Endothelial cell of umbilical vein (primary cell): ENCODE results near the gene TTC24. TPM values are rescaled to one million over a fixed set of nuclear protein-coding genes. Genes with fewer than 3 reads are reported as not detected.

Source experiments
- BruUV-seq: library from RNA; stranded (reverse); fragments of 400-500 nt; replicated peaks from 2 replicates; lab custom pipeline; 2021; lab: Mats Ljungman, UMichigan
- CTCF ChIA-PET: fragments of 300-600, 350-600 bp; sonication (Branson Sonifier 250); formaldehyde crosslinking; loops from one replicate; lab custom pipeline; 2021; ENCODE audit warnings: antibody characterized with exemption, inconsistent platforms; lab: Charles Lee
- POLR2A ChIA-PET: fragments of 300-600, 350-600 bp; sonication (Branson Sonifier 250); formaldehyde crosslinking; loops from one replicate; lab custom pipeline; 2021; ENCODE audit warnings: antibody characterized with exemption, inconsistent platforms; lab: Charles Lee
- DNase-seq: peaks from one replicate; pipeline ENCODE4 v3.0.0-alpha.2; 2011; ENCODE audit warnings: low read depth, low spot score
- FAIRE-seq: peaks from 2 replicates; lab custom pipeline; 2011; peaks lifted over from hg19 to GRCh38; lab: Jason Lieb, UNC
- H2AFZ ChIP-seq: 2 replicates; pipeline ENCODE4 v1.6.0; 2012; ENCODE audit warnings: low read depth, low read length, control low read depth, inconsistent platforms
- H3K27ac ChIP-seq: 2 replicates; pipeline ENCODE4 v1.5.1; 2011; ENCODE audit warnings: low read depth, mild to moderate bottlenecking, control low read depth, low read length, moderate library complexity; ENCODE audit not compliant: insufficient read depth
- H3K27me3 ChIP-seq, 2 experiments: 2 replicates each; pipeline versions ENCODE4 v1.6.0 to v1.6.1; 2011; ENCODE audit warnings: low read length in 2 of 2, mixed read lengths in 1 of 2; ENCODE audit not compliant: control insufficient read depth in 2 of 2, insufficient read depth in 2 of 2
- H3K36me3 ChIP-seq, 2 experiments: 2 replicates in 1 of 2; 3 replicates in 1 of 2; pipeline ENCODE4 v1.5.1; 2011; ENCODE audit warnings: low read length in 2 of 2, mild to moderate bottlenecking in 1 of 2, moderate library complexity in 1 of 2; ENCODE audit not compliant: control insufficient read depth in 2 of 2, insufficient read depth in 2 of 2; ENCODE audit errors: extremely low read depth in 1 of 2
- H3K4me1 ChIP-seq: 3 replicates; pipeline ENCODE4 v1.5.1; 2011; ENCODE audit warnings: mild to moderate bottlenecking, low read length; ENCODE audit not compliant: control insufficient read depth, insufficient read depth; ENCODE audit errors: extremely low read depth
- H3K4me2 ChIP-seq: 2 replicates; pipeline ENCODE4 v1.6.1; 2011; ENCODE audit warnings: low read length, control low read depth, mixed read lengths; ENCODE audit not compliant: insufficient read depth
- H3K4me3 ChIP-seq, 3 experiments: fragments of 200-600 bp in 1 of 3; sonication (generic), shearing (Covaris generic) in 1 of 3; replicated peaks in 1 of 3; 2 replicates each; pipeline ENCODE4 v1.5.1; 2011 to 2016; ENCODE audit warnings: control low read depth in 3 of 3, low read length in 3 of 3, mild to moderate bottlenecking in 2 of 3, inconsistent platforms in 1 of 3, low read depth in 1 of 3, moderate library complexity in 1 of 3; ENCODE audit not compliant: insufficient read depth in 1 of 3
- H3K79me2 ChIP-seq: 2 replicates; pipeline ENCODE4 v1.6.0; 2012; ENCODE audit warnings: low read length, inconsistent platforms; ENCODE audit not compliant: control insufficient read depth, insufficient read depth
- H3K9ac ChIP-seq: replicated peaks from 2 replicates; pipeline ENCODE3; 2011; ENCODE audit warnings: low read length, control low read depth; ENCODE audit not compliant: insufficient read depth; ENCODE audit errors: extremely low read depth
- H3K9me1 ChIP-seq: replicated peaks from 3 replicates; pipeline ENCODE4 v1.6.0; 2011; ENCODE audit warnings: mild to moderate bottlenecking, low read length; ENCODE audit not compliant: control insufficient read depth, insufficient read depth; ENCODE audit errors: extremely low read depth
- H3K9me3 ChIP-seq: replicated peaks from 2 replicates; pipeline ENCODE4 v1.5.1; 2012; ENCODE audit warnings: low read length, inconsistent platforms; ENCODE audit not compliant: control insufficient read depth, insufficient read depth
- H4K20me1 ChIP-seq: replicated peaks from 2 replicates; pipeline ENCODE3; 2011; ENCODE audit warnings: mild to moderate bottlenecking, low read length; ENCODE audit not compliant: control insufficient read depth, insufficient read depth; ENCODE audit errors: extremely low read depth
- EZH2 ChIP-seq: IDR thresholded peaks from 2 replicates; pipeline ENCODE4 v1.6.1; 2012; ENCODE audit warnings: borderline replicate concordance, low read depth, mild to moderate bottlenecking, moderate library complexity, low read length, inconsistent platforms; ENCODE audit not compliant: severe bottlenecking
- FOS ChIP-seq: IDR thresholded peaks from 2 replicates; pipeline ENCODE4 v1.6.1; 2011; ENCODE audit warnings: mild to moderate bottlenecking, low read length, moderate library complexity, borderline replicate concordance; ENCODE audit not compliant: insufficient read depth
- GATA2 ChIP-seq: IDR thresholded peaks from 2 replicates; pipeline ENCODE4 v1.7.0; 2011; ENCODE audit warnings: low read depth, mild to moderate bottlenecking, moderate library complexity, mixed read lengths, low read length; ENCODE audit not compliant: insufficient read length, insufficient read depth
- JUN ChIP-seq: IDR thresholded peaks from 2 replicates; pipeline ENCODE4 v1.6.1; 2011; ENCODE audit warnings: borderline replicate concordance, low read depth; ENCODE audit not compliant: insufficient read length, insufficient read depth
- MYC ChIP-seq: IDR thresholded peaks from one replicate; pipeline ENCODE4 v1.6.1; 2011; ENCODE audit warnings: mild to moderate bottlenecking, low read depth, low read length
- POLR2A ChIP-seq: IDR thresholded peaks from 2 replicates; pipeline ENCODE4 v1.6.1; 2012; ENCODE audit warnings: low read depth, mild to moderate bottlenecking, control low read depth, low read length
- POLR2AphosphoS5 ChIP-seq: IDR thresholded peaks from 2 replicates; pipeline ENCODE4 v1.6.1; 2012; ENCODE audit warnings: low read depth, mild to moderate bottlenecking, control low read depth, low read length, moderate library complexity; ENCODE audit not compliant: insufficient read depth
- dilution Hi-C: fragments of 300-500 bp; cut with MboI; formaldehyde crosslinking; loops from one replicate; pipeline ENCODE4 v1.15.0; 2019; ENCODE audit warnings: low sequenced_read_pairs; ENCODE audit not compliant: extremely low pct_ligation_motif_present
- intact Hi-C: fragments of 100-400 bp; cut with micrococcal nuclease; formaldehyde crosslinking; loops from one replicate; pipeline ENCODE4 v1.10.0; 2022
- polyA plus RNA-seq, 4 experiments: library from polyadenylated mRNA; depleted of rRNA in 3 of 4; stranded (reverse) in 3 of 4; unstranded in 1 of 4; fragments of >200 nt; gene quantifications; 2 replicates each; pipeline versions ENCODE4 v1.2.1 to v1.2.3, GENCODE V29; 2011 to 2012; ENCODE audit warnings: missing spikeins in 1 of 4
- total RNA-seq: library from RNA; stranded (reverse); gene quantifications from 2 replicates; pipeline ENCODE4 v1.2.3, GENCODE V29; 2021
- TF ChIP-seq, protein P1 (sequence below): IDR thresholded peaks from 2 replicates; pipeline ENCODE4 v1.6.1; 2011; ENCODE audit not compliant: insufficient read depth, insufficient read length
- TF ChIP-seq, protein P2 (sequence below), 2 donors: IDR thresholded peaks; 1 replicate in 1 of 2; 2 replicates in 1 of 2; pipeline ENCODE4 v1.5.1; 2011; ENCODE audit warnings: low read length in 2 of 2, mild to moderate bottlenecking in 2 of 2, moderate library complexity in 2 of 2, control low read depth in 1 of 2, inconsistent platforms in 1 of 2, low read depth in 1 of 2; ENCODE audit not compliant: insufficient read depth in 1 of 2; ENCODE audit errors: extremely low read depth in 1 of 2

The TTC24 gene
- total and polyA plus RNA-seq, 2 donors (not counting 3 experiments of a cell fraction or from before 2014, with no cell fraction given) = not detected

- no peak overlapping the region for H3K27ac ChIP-seq
- H3K9ac ChIP-seq = no peak overlapping the region
- POLR2A ChIA-PET = no interaction called here
- H3K79me2 ChIP-seq = no peaks in the 10 kb centered on the region
- H3K9me3 ChIP-seq = no peaks in the 10 kb centered on the region
- no peaks in the 10 kb centered on the region for H3K9me1 ChIP-seq
- no peak overlapping the region for H3K4me2 ChIP-seq
- H3K36me3 ChIP-seq = no peaks in the 10 kb centered on the region
- DNase-seq (no peak), FAIRE-seq (no peak)
- CTCF ChIA-PET = interaction anchor here (0.8 to 9.3 kb wide), 6 partner anchors 27 to 144 kb away, joined by 3 to 104 read pairs (median 8); no protein-coding TSS in a partner anchor
- dilution Hi-C loops = no loop called here
- H4K20me1 ChIP-seq = no peaks in the 10 kb centered on the region
- intact Hi-C loops = no loop called here
- TF ChIP-seq FOS (no peak), JUN (no peak), POLR2A (no peak), MYC (no peak), POLR2AphosphoS5 (no peak), EZH2 (no peak), GATA2 (no peak)
- TF ChIP-seq, protein P1, sequence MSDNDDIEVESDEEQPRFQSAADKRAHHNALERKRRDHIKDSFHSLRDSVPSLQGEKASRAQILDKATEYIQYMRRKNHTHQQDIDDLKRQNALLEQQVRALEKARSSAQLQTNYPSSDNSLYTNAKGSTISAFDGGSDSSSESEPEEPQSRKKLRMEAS = no peak
- TF ChIP-seq, protein P2, sequence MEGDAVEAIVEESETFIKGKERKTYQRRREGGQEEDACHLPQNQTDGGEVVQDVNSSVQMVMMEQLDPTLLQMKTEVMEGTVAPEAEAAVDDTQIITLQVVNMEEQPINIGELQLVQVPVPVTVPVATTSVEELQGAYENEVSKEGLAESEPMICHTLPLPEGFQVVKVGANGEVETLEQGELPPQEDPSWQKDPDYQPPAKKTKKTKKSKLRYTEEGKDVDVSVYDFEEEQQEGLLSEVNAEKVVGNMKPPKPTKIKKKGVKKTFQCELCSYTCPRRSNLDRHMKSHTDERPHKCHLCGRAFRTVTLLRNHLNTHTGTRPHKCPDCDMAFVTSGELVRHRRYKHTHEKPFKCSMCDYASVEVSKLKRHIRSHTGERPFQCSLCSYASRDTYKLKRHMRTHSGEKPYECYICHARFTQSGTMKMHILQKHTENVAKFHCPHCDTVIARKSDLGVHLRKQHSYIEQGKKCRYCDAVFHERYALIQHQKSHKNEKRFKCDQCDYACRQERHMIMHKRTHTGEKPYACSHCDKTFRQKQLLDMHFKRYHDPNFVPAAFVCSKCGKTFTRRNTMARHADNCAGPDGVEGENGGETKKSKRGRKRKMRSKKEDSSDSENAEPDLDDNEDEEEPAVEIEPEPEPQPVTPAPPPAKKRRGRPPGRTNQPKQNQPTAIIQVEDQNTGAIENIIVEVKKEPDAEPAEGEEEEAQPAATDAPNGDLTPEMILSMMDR (IDR thresholded peaks at IDR 0.05; ENCODE audit: extremely low read depth in 1 of 2, insufficient read depth in 1 of 2, low read depth in 1 of 2, low read length in 2 of 2) = no peak
- H3K27me3 ChIP-seq = peaks cover 0 to 2% of the 10 kb centered on the region in 2 experiments
- H3K4me3 ChIP-seq = no peak overlapping the region
- H3K4me1 ChIP-seq = no peaks in the 10 kb centered on the region
- no TSS peak for BruUV-seq
- H2AFZ ChIP-seq = no peak overlapping the region
Measured at GRCh38 chr1:156581661-156582387, 2.3 kb downstream of the TTC24 start.
